Measurements from ENCODE around the gene SH2D6.

DNA sequence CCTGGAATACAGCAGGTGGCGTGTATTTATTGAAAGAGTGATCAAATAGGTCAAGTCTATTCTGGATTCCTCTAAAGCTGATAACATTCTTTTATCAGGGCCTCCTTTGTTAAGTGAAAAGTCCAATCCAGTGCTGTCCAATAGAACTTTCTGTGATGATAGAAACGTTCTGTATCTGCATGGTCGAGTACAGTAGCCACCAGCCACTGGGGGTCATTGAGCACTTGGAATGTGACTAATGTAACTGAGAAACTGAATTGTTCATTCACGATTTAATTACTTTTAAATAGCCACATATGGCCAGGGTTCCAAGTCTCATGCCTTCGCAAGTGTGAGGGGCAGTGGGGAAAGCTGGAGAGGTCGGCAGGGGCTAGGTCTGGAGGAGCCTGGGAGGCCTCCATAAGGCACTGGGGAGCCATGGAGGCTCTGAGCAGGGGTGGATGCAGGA, 20.5 kb downstream of the SH2D6 start:
- TF ChIP-seq, protein P1, sequence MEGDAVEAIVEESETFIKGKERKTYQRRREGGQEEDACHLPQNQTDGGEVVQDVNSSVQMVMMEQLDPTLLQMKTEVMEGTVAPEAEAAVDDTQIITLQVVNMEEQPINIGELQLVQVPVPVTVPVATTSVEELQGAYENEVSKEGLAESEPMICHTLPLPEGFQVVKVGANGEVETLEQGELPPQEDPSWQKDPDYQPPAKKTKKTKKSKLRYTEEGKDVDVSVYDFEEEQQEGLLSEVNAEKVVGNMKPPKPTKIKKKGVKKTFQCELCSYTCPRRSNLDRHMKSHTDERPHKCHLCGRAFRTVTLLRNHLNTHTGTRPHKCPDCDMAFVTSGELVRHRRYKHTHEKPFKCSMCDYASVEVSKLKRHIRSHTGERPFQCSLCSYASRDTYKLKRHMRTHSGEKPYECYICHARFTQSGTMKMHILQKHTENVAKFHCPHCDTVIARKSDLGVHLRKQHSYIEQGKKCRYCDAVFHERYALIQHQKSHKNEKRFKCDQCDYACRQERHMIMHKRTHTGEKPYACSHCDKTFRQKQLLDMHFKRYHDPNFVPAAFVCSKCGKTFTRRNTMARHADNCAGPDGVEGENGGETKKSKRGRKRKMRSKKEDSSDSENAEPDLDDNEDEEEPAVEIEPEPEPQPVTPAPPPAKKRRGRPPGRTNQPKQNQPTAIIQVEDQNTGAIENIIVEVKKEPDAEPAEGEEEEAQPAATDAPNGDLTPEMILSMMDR (tag by site-specific recombination; IDR thresholded peaks at IDR 0.05), result no peak
- no peak for TF ChIP-seq ZNF37A (tag by site-specific recombination; IDR thresholded peaks at IDR 0.05)
- no peak for TF ChIP-seq KLF10 (tag by site-specific recombination; IDR thresholded peaks at IDR 0.05)
- TF ChIP-seq ZNF292 (tag by site-specific recombination; IDR thresholded peaks at IDR 0.05; ENCODE audit: borderline replicate concordance, low read depth), result no peak
- no peak for TF ChIP-seq ZNF660 (tag by site-specific recombination; IDR thresholded peaks at IDR 0.05)

All from HEK293 (cell line).